Caco-2 (cell line): ENCODE data around the gene GRM7. TPM values are rescaled to one million over a fixed set of nuclear protein-coding genes. Genes with fewer than 3 reads are reported as not detected.

Source experiments
- BruUV-seq: library from RNA; stranded (reverse); fragments of 400-500 nt; replicated peaks from 2 replicates; lab custom pipeline; 2021; lab: Mats Ljungman, UMichigan
- CTCF ChIA-PET: fragments of 300-600 bp; sonication (Branson Sonifier 250); formaldehyde crosslinking; loops from one replicate; lab custom pipeline; 2022; ENCODE audit warnings: antibody characterized with exemption; lab: Charles Lee
- POLR2A ChIA-PET: fragments of 300-600 bp; sonication (Branson Sonifier 250); formaldehyde crosslinking; loops from one replicate; lab custom pipeline; 2022; ENCODE audit warnings: antibody characterized with exemption; lab: Charles Lee
- DNase-seq, 2 experiments: peaks; one replicate each; pipeline versions ENCODE4 v3.0.0 to v3.0.0-alpha.2; 2020 to 2022
- H3K27me3 ChIP-seq: replicated peaks from 2 replicates; pipeline ENCODE4 v1.6.0; 2011; ENCODE audit warnings: low read length; ENCODE audit not compliant: control insufficient read depth, insufficient read depth
- H3K36me3 ChIP-seq: 2 replicates; pipeline ENCODE4 v1.5.1; 2011; ENCODE audit warnings: low read length; ENCODE audit not compliant: control insufficient read depth, insufficient read depth
- H3K4me1 ChIP-seq: fragments of 250-450 bp; sonication (Bioruptor Pico); 2 replicates; pipeline ENCODE4 v1.5.1; 2020; ENCODE audit warnings: mild to moderate bottlenecking
- H3K4me3 ChIP-seq: 2 replicates; pipeline ENCODE4 v1.5.1; 2011; ENCODE audit warnings: low read depth, mild to moderate bottlenecking, control low read depth, low read length
- H3K9me3 ChIP-seq: fragments of 250-450 bp; sonication (Bioruptor Pico); 2 replicates; pipeline ENCODE4 v1.5.1; 2020; ENCODE audit warnings: mild to moderate bottlenecking, moderate library complexity
- H3K27ac Mint-ChIP-seq: one replicate; pipeline ENCODE4 v1.8.0; 2022; ENCODE audit warnings: mixed read lengths; ENCODE audit not compliant: unreplicated experiment
- H3K27me3 Mint-ChIP-seq: one replicate; pipeline ENCODE4 v1.8.0; 2022; ENCODE audit warnings: mixed read lengths; ENCODE audit not compliant: insufficient read depth, unreplicated experiment
- H3K36me3 Mint-ChIP-seq: one replicate; pipeline ENCODE4 v1.8.0; 2022; ENCODE audit warnings: mild to moderate bottlenecking, mixed read lengths; ENCODE audit not compliant: insufficient read depth, unreplicated experiment
- H3K4me1 Mint-ChIP-seq: one replicate; pipeline ENCODE4 v1.8.0; 2022; ENCODE audit warnings: low read depth, mixed read lengths; ENCODE audit not compliant: unreplicated experiment
- H3K4me3 Mint-ChIP-seq: one replicate; pipeline ENCODE4 v1.8.0; 2022; ENCODE audit warnings: mild to moderate bottlenecking, moderate library complexity, mixed read lengths; ENCODE audit not compliant: unreplicated experiment
- H3K9me3 Mint-ChIP-seq: one replicate; pipeline ENCODE4 v1.8.0; 2022; ENCODE audit warnings: mixed read lengths; ENCODE audit not compliant: unreplicated experiment
- intact Hi-C: fragments of 100-400 bp; cut with micrococcal nuclease; formaldehyde crosslinking; loops from one replicate; pipeline ENCODE4 v1.10.0; 2022; ENCODE audit not compliant: unreplicated experiment
- total RNA-seq: library from RNA; stranded (reverse); gene quantifications from 2 replicates; pipeline ENCODE4 v1.2.3, GENCODE V29; 2022
- TF ChIP-seq, protein P1 (sequence below), 2 experiments: fragments of 200-600 bp in 1 of 2; IDR thresholded peaks; 1 replicate in 1 of 2; 2 replicates in 1 of 2; pipeline versions ENCODE4 v1.5.1 to v1.8.0; 2011 to 2022; ENCODE audit warnings: antibody characterized with exemption in 1 of 2, control low read depth in 1 of 2, inconsistent platforms in 1 of 2, low read depth in 1 of 2, low read length in 1 of 2, mild to moderate bottlenecking in 1 of 2, moderate library complexity in 1 of 2; ENCODE audit not compliant: insufficient read depth in 1 of 2, severe bottlenecking in 1 of 2, unreplicated experiment in 1 of 2

Gene GRM7
- total RNA-seq, 1 experiment from 2014 or later, result not detected

DNA sequence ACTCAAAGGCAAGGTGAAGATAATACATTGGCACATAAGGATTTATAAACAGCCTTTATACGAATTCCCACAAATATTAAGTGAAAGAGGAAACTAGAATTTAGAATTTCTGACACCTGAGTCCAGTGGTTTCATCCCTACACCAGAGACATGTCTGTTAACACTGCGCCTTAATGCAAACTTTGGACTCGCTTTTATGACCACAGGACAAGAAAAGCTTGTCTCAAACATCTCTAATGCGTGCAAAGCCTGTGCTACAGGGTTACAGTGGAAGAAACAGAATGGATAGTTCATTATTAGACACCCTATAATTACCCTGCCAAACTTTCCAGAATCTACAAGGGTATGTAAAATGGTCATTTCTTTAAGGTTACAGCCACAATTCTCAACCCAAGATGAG is 802.9 kb downstream of the GRM7 start:
- no peak for DNase-seq
- no peaks in the 10 kb centered on the region for H3K27me3 Mint-ChIP-seq
- TF ChIP-seq, protein P1, sequence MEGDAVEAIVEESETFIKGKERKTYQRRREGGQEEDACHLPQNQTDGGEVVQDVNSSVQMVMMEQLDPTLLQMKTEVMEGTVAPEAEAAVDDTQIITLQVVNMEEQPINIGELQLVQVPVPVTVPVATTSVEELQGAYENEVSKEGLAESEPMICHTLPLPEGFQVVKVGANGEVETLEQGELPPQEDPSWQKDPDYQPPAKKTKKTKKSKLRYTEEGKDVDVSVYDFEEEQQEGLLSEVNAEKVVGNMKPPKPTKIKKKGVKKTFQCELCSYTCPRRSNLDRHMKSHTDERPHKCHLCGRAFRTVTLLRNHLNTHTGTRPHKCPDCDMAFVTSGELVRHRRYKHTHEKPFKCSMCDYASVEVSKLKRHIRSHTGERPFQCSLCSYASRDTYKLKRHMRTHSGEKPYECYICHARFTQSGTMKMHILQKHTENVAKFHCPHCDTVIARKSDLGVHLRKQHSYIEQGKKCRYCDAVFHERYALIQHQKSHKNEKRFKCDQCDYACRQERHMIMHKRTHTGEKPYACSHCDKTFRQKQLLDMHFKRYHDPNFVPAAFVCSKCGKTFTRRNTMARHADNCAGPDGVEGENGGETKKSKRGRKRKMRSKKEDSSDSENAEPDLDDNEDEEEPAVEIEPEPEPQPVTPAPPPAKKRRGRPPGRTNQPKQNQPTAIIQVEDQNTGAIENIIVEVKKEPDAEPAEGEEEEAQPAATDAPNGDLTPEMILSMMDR (IDR thresholded peaks at IDR 0.05; ENCODE audit: insufficient read depth in 1 of 2, low read depth in 1 of 2, low read length in 1 of 2, severe bottlenecking in 1 of 2, unreplicated experiment in 1 of 2), result no peak

DNA sequence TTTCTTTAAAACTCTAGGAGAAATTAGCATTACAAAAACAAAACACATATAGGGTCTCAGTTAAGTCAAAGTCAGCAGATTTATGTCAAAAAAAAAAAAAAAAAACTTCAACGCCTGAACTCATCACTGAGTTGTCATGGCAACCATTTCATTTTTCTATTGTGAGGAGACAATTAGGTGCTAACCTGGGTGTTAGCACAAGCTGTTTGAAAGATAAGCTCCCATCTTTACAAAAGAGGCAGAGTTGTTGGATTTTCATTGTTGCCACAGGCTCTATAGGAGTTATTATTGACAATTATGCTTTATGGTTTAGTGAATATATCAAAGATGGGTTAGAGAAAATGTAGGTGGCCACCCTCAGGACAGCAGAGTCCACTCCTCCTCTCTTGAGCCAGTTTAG is 806.9 kb downstream of the GRM7 start:
- Histone ChIP-seq H3K27me3 (no peaks in the 10 kb centered on the region), H3K4me3 (no peak overlapping the region), H3K4me1 (no peaks in the 10 kb centered on the region), H3K36me3 (no peaks in the 10 kb centered on the region), H3K9me3 (no peaks in the 10 kb centered on the region)
- intact Hi-C loops, result no loop called here
- BruUV-seq, result no TSS peak
- no peaks in the 10 kb centered on the region for H3K4me1 Mint-ChIP-seq
- ChIA-PET CTCF (no interaction called here), POLR2A (no interaction called here)
- H3K4me3 Mint-ChIP-seq, result no peak overlapping the region
- no peaks in the 10 kb centered on the region for H3K36me3 Mint-ChIP-seq
- no peaks in the 10 kb centered on the region for H3K27me3 Mint-ChIP-seq
- H3K9me3 Mint-ChIP-seq, result no peaks in the 10 kb centered on the region
- H3K27ac Mint-ChIP-seq, result no peak overlapping the region
- DNase-seq, result no peak
- TF ChIP-seq, protein P1 (IDR thresholded peaks at IDR 0.05; ENCODE audit: insufficient read depth in 1 of 2, low read depth in 1 of 2, low read length in 1 of 2, severe bottlenecking in 1 of 2, unreplicated experiment in 1 of 2), result no peak

More for the DNA sequence above, 802.9 kb downstream of the GRM7 start:
- Mint-ChIP-seq H3K4me1 (no peaks in the 10 kb centered on the region), H3K9me3 (no peaks in the 10 kb centered on the region), H3K4me3 (no peak overlapping the region), H3K36me3 (no peaks in the 10 kb centered on the region), H3K27ac (no peak overlapping the region)
- POLR2A ChIA-PET, result no interaction called here
- intact Hi-C loops, result no loop called here
- no peak overlapping the region for H3K4me3 ChIP-seq
- H3K9me3 ChIP-seq, result no peaks in the 10 kb centered on the region
- CTCF ChIA-PET, result no interaction called here
- no peaks in the 10 kb centered on the region for H3K4me1 ChIP-seq
- no peaks in the 10 kb centered on the region for H3K36me3 ChIP-seq
- BruUV-seq, result no TSS peak
- no peaks in the 10 kb centered on the region for H3K27me3 ChIP-seq

DNA sequence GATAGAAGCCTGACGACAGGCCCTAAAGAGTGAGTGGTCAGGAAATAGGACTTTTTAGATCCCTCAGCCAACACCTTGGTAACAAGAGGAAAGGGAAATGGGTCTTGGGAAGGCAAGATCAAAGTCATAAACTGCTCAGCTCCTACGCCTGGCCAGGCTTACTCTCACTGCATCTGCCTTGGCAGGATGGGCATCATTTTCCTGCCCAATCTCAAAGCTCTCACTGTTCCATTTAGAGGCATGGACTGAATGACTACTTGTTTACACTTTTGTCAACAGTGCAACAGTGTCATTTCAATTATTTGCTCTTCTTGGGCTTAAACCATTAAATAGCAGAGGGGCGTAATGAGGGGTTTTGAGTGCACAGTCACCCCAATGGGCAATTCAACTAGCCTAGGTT is 808.7 kb downstream of the GRM7 start:
- Histone ChIP-seq H3K27me3 (no peaks in the 10 kb centered on the region), H3K4me1 (no peaks in the 10 kb centered on the region), H3K36me3 (no peaks in the 10 kb centered on the region), H3K4me3 (no peak overlapping the region), H3K9me3 (no peaks in the 10 kb centered on the region)
- TF ChIP-seq, protein P1 (IDR thresholded peaks at IDR 0.05; ENCODE audit: insufficient read depth in 1 of 2, low read depth in 1 of 2, low read length in 1 of 2, severe bottlenecking in 1 of 2, unreplicated experiment in 1 of 2), result no peak
- Mint-ChIP-seq H3K9me3 (no peaks in the 10 kb centered on the region), H3K27me3 (no peaks in the 10 kb centered on the region), H3K4me1 (no peaks in the 10 kb centered on the region), H3K4me3 (no peak overlapping the region), H3K36me3 (no peaks in the 10 kb centered on the region), H3K27ac (no peak overlapping the region)
- intact Hi-C loops, result no loop called here
- BruUV-seq, result no TSS peak
- DNase-seq, result no peak
- ChIA-PET POLR2A (no interaction called here), CTCF (no interaction called here)
